Erythroblast (primary cell): ENCODE data around the gene SNRNP27.

Experiments used
- GATA1 ChIP-seq: IDR thresholded peaks from 2 replicates; pipeline ENCODE4 v1.6.1; 2011; ENCODE audit warnings: low read depth, mild to moderate bottlenecking, control low read depth, low read length, moderate library complexity
- POLR2A ChIP-seq: IDR thresholded peaks from 2 replicates; pipeline ENCODE4 v1.6.1; 2011; ENCODE audit warnings: mild to moderate bottlenecking, low read length

DNA sequence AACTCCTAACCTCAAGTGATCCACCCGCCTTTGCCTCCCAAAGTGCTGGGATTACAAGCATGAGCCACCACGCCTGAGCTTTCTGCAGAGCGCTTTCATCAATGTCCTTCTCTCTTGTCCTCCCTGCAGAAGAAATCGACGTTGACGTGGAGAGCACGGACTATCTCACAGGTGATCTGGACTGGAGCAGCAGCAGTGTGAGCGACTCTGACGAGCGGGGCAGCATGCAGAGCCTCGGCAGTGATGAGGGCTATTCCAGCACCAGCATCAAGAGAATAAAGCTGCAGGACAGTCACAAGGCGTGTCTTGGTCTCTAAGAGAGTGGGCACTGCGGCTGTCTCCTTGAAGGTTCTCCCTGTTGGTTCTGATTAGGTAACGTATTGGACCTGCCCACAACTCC lies 44.2 kb downstream of the SNRNP27 start:
- TF ChIP-seq POLR2A = no peak
- TF ChIP-seq GATA1 = no peak
